ENCODE results near the gene NPIPA5. TPM values are rescaled to one million over a fixed set of nuclear protein-coding genes. Genes with fewer than 3 reads are reported as not detected.
"Not testable (repeated sequence)": the region's sequence is repeated elsewhere in the genome, so short reads cannot be mapped to it uniquely, and the experiment has no call there.

The NPIPA5 gene
- total RNA-seq, 4 donors from 2014 or later = 2.6 to 21.6 (median 8.5) TPM; not detected in 1

- WGBS = 90% methylated on average over 2 of the region's 2 CpGs
- H3K4me1 ChIP-seq = not testable (repeated sequence)
These were observed 56.9 kb downstream of the NPIPA5 start for GRCh38 chr16:15321221-15321620.

GRCh38 chr16:15314562-15314961 lies 63.5 kb downstream of the NPIPA5 start:
- not testable (repeated sequence) for DNase-seq (ENCODE audit: low spot score in 2 of 2); H3K4me1 ChIP-seq; H3K27ac ChIP-seq; H3K36me3 ChIP-seq; H3K9me3 ChIP-seq; H3K27me3 ChIP-seq; H3K4me3 ChIP-seq
- 100% methylated on average over 1 of the region's 1 CpG for WGBS

More at GRCh38 chr16:15321221-15321620, 56.9 kb downstream of the NPIPA5 start:
- H3K9me3 ChIP-seq; H3K27me3 ChIP-seq; H3K36me3 ChIP-seq; DNase-seq (ENCODE audit: low spot score in 2 of 2); H3K4me3 ChIP-seq; H3K27ac ChIP-seq: not testable (repeated sequence)

Other genes with a start within 250 kb of the NPIPA5 start
- gene MPV17L, start 17.5 kb upstream of the NPIPA5 start, total RNA-seq = 10 to 100 TPM in 2 of 4 donors, 1 to 10 TPM in 2; 3.9 to 15.8 (median 11.0) TPM
- 10 to 100 TPM in 3 of 4 donors, 1 to 10 TPM in 1; 5.5 to 31.4 (median 17.9) TPM for gene BMERB1, start 56.3 kb upstream of the NPIPA5 start, total RNA-seq

All from suprapubic skin (tissue), 4 donors.